ENCODE data around the gene NFATC4. TPM values are rescaled to one million over a fixed set of nuclear protein-coding genes. Genes with fewer than 3 reads are reported as not detected.
"Not testable (repeated sequence)": the region's sequence is repeated elsewhere in the genome, so short reads cannot be mapped to it uniquely, and the experiment has no call there.

NFATC4 gene
- total RNA-seq, 1 experiment from 2014 or later = 10.7 TPM

DNA sequence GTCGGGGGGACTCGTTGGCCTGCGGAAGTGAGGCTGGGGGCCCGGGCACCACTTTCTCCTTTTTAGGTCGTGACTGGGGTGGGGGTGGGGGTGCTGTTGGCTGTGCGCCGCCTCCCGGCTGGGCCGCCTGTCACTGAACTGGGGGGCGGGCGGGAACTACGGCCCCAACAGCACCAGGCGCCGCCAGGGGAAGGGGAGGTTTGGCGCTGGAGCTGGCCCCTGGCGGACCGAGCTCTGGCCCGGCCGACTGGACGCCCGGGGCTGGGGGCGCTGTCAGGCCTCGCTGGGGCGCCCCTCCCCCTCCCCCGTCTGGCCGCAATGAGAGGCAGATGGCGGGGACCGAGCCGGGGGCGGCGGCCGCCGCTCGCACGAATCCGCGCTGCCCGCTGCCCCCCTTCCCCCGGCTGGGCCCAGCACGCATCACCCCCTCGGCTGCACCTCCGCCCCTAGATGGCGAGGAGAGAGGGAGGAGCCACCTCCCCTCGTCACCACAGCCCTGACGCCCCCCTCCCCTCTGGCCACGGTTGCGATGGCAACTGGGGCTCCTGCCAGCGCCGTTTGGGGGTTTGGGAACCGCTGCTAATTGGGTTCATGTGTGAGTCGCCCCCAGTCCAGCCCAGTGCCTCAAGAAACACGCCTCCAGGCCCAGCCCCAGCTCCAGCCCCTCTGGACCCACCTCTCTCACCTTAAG, 723 bp downstream of the NFATC4 start:
- Mint-ChIP-seq H3K4me3 (ENCODE audit: low read depth, unreplicated experiment) (peak overlapping the region; percentile 66), H3K4me1 (ENCODE audit: low read depth, unreplicated experiment) (peaks cover 11% of the 10 kb centered on the region), H3K27ac (ENCODE audit: unreplicated experiment) (no peak overlapping the region), H3K36me3 (ENCODE audit: insufficient read depth, unreplicated experiment) (peaks cover 32% of the 10 kb centered on the region), H3K27me3 (ENCODE audit: unreplicated experiment) (no peaks in the 10 kb centered on the region), H3K9me3 (ENCODE audit: low read depth, unreplicated experiment) (no peaks in the 10 kb centered on the region)
- CTCF ChIA-PET = no interaction called here
- BruUV-seq (replicated peaks) = no TSS peak
- intact Hi-C loops (cut with micrococcal nuclease; ENCODE audit: unreplicated experiment) = loop anchor here (5.0 kb wide), 1 partner anchor 36 kb away; no protein-coding TSS in a partner anchor
- no peak for DNase-seq
- no peak for TF ChIP-seq CTCF (IDR thresholded peaks at IDR 0.05; ENCODE audit: unreplicated experiment)

- CTCF ChIA-PET = no interaction called here
- no TSS peak for BruUV-seq (replicated peaks)
- intact Hi-C loops (cut with micrococcal nuclease; ENCODE audit: unreplicated experiment) = loop anchor here (5.0 kb wide), 1 partner anchor 37 kb away; no protein-coding TSS in a partner anchor
- DNase-seq = no peak
- no peak for TF ChIP-seq CTCF (IDR thresholded peaks at IDR 0.05; ENCODE audit: unreplicated experiment)
- H3K4me3 Mint-ChIP-seq (ENCODE audit: low read depth, unreplicated experiment) = peak overlapping the region; percentile 66
- H3K27me3 Mint-ChIP-seq (ENCODE audit: unreplicated experiment) = no peaks in the 10 kb centered on the region
- no peak overlapping the region for H3K27ac Mint-ChIP-seq (ENCODE audit: unreplicated experiment)
- H3K4me1 Mint-ChIP-seq (ENCODE audit: low read depth, unreplicated experiment) = peaks cover 11% of the 10 kb centered on the region
- H3K36me3 Mint-ChIP-seq (ENCODE audit: insufficient read depth, unreplicated experiment) = peaks cover 32% of the 10 kb centered on the region
- H3K9me3 Mint-ChIP-seq (ENCODE audit: low read depth, unreplicated experiment) = no peaks in the 10 kb centered on the region
Measured at GRCh38 chr14:24369463-24369862, 1.5 kb downstream of the NFATC4 start.

- CTCF ChIA-PET = no interaction called here
- intact Hi-C loops (cut with micrococcal nuclease; ENCODE audit: unreplicated experiment) = loop anchor here (5.0 kb wide), 1 partner anchor 38 kb away; no protein-coding TSS in a partner anchor
- no peak for DNase-seq
- no peaks in the 10 kb centered on the region for H3K9me3 Mint-ChIP-seq (ENCODE audit: low read depth, unreplicated experiment)
- H3K27ac Mint-ChIP-seq (ENCODE audit: unreplicated experiment) = no peak overlapping the region
- no peak overlapping the region for H3K4me3 Mint-ChIP-seq (ENCODE audit: low read depth, unreplicated experiment)
- no peaks in the 10 kb centered on the region for H3K27me3 Mint-ChIP-seq (ENCODE audit: unreplicated experiment)
- H3K36me3 Mint-ChIP-seq (ENCODE audit: insufficient read depth, unreplicated experiment) = peaks cover 32% of the 10 kb centered on the region
- BruUV-seq (replicated peaks) = no TSS peak
- TF ChIP-seq CTCF (IDR thresholded peaks at IDR 0.05; ENCODE audit: unreplicated experiment) = no peak
- peaks cover 10% of the 10 kb centered on the region for H3K4me1 Mint-ChIP-seq (ENCODE audit: low read depth, unreplicated experiment)
Measured at GRCh38 chr14:24369907-24370687, 2.1 kb downstream of the NFATC4 start.

GRCh38 chr14:24370748-24371147, 2.8 kb downstream of the NFATC4 start:
- no peak overlapping the region for H3K4me3 Mint-ChIP-seq (ENCODE audit: low read depth, unreplicated experiment)
- TF ChIP-seq CTCF (IDR thresholded peaks at IDR 0.05; ENCODE audit: unreplicated experiment) = no peak
- intact Hi-C loops (cut with micrococcal nuclease; ENCODE audit: unreplicated experiment) = no loop called here
- CTCF ChIA-PET = interaction anchor here (0.6 kb wide), 1 partner anchor 30 kb away, joined by 3 read pairs; no protein-coding TSS in a partner anchor
- BruUV-seq (replicated peaks) = no TSS peak
- H3K36me3 Mint-ChIP-seq (ENCODE audit: insufficient read depth, unreplicated experiment) = peaks cover 28% of the 10 kb centered on the region
- no peaks in the 10 kb centered on the region for H3K9me3 Mint-ChIP-seq (ENCODE audit: low read depth, unreplicated experiment)
- no peak overlapping the region for H3K27ac Mint-ChIP-seq (ENCODE audit: unreplicated experiment)
- no peak for DNase-seq
- peaks cover 3% of the 10 kb centered on the region for H3K4me1 Mint-ChIP-seq (ENCODE audit: low read depth, unreplicated experiment)
- no peaks in the 10 kb centered on the region for H3K27me3 Mint-ChIP-seq (ENCODE audit: unreplicated experiment)

DNA sequence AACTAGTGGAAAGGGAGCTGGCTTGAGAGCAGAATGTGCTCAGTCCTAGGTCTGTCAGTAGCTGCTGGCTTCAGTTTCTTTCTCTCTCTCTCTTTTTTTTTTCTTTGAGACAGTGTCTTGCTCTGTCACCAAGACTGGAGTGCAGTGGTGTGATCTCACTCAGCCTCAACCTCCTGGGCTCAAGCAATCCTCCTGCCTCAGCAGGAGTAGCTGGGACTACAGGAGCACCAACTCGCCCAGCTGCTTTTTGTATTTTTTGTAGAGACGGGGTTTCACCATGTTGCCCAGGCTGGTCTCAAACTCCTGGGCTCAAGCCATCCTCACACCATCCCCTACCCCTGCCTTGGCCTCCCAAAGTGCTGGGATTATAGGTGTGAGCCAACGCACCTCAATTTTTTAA, 3.6 kb downstream of the NFATC4 start:
- H3K27ac Mint-ChIP-seq (ENCODE audit: unreplicated experiment); H3K9me3 Mint-ChIP-seq (ENCODE audit: low read depth, unreplicated experiment); intact Hi-C loops (cut with micrococcal nuclease; ENCODE audit: unreplicated experiment); DNase-seq; CTCF ChIA-PET; BruUV-seq (replicated peaks); H3K4me3 Mint-ChIP-seq (ENCODE audit: low read depth, unreplicated experiment); H3K27me3 Mint-ChIP-seq (ENCODE audit: unreplicated experiment); H3K4me1 Mint-ChIP-seq (ENCODE audit: low read depth, unreplicated experiment): not testable (repeated sequence)
- H3K36me3 Mint-ChIP-seq (ENCODE audit: insufficient read depth, unreplicated experiment) = peaks cover 20% of the 10 kb centered on the region
